GM15510 (cell line): ENCODE results near the gene RTN4IP1.

Experiments
- POLR2A ChIP-seq: IDR thresholded peaks from 3 replicates; pipeline ENCODE4 v1.6.1; 2011; ENCODE audit warnings: borderline replicate concordance; ENCODE audit not compliant: insufficient read length; ENCODE audit errors: extremely low read depth

RTN4IP1 gene

DNA sequence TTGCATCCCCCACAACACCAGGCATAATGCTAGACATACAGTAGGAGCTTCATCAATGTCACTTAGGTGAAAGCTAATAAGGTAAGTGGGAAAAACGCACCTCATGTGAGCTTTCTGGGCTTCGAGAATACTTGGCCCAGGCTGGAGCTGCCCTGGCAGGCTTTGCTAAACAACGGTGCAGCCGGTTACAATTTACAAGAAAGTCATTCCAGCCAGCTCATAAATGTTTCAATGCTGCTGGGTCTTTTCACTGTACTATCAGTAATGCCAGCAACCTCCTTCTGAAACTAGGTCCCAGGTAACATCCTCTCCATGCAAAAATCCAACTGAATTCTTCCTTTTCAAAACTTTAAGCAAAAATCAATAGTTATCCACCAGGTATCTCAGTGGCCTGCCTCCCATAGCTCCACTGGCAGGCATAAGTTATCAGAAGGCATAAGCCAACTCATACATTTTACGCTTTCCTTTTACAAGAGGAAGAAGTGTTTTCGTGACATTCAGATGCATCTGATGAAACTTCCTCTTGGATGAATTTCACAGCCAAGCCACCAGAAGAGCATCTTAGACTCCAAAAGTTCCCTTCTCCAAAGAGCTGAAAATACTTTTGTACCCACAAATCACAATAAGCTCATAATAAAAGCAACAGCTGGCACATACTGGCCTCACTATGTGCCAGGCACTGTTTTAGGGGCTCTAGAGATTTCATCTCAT, 56.3 kb downstream of the RTN4IP1 start:
- no peak for TF ChIP-seq POLR2A

DNA sequence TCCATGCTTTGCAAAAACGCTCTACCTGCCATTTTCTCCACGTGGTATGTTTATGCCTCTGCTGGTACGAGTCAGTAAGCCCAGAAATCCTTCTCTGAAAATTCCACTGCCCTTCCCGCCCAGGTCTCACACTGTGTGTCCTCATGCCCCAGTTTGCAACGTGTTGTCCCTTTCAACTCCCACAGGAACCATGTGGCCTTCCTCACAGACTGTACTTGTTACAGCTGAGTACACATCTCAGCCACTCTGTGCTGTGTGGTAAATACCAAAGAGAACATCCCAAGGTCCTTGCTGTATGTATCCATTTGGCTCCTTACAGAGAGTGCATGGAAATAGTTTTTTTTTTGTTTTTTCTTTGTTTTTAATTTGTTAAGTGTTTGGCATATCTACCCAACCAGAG, 56.9 kb downstream of the RTN4IP1 start:
- no peak for TF ChIP-seq POLR2A

DNA sequence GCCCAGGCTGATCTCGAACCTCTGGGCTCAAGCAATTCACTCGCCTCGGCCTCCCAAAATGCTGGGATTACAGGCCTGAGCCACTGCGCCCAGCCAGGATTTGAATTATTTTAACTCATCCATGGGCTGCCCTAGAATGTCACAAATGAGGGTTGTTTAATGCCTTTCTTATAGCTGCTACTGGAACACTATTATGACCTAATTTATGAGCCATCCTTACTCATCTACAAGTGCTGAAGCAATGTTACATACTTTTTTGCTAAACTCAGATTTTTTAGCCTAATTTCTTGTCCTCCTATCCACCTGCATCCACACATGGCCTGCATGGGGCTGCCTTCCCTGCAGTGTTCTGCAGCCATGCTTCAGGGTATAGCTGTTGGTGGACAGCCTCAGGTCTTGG, 59.9 kb downstream of the RTN4IP1 start:
- TF ChIP-seq POLR2A = no peak

DNA sequence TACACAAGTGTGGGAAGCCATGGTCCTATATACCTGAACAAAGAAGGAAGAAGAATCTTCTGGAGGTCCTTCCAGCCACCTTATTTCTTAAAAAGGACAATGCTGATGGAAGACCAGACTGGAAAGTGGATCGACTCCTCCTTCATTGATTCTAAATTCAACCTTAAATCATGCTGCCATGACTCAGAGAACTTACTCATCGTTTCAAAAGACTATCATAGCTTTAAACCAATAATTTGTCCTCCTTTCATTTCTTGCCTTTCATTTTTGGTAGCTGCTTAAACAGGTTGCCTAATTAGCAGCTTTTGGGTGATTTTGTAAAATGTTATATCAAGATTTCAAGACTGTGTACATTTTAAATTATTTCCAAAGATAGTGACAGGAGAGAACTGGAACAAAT, 60.8 kb downstream of the RTN4IP1 start:
- TF ChIP-seq POLR2A = no peak

DNA sequence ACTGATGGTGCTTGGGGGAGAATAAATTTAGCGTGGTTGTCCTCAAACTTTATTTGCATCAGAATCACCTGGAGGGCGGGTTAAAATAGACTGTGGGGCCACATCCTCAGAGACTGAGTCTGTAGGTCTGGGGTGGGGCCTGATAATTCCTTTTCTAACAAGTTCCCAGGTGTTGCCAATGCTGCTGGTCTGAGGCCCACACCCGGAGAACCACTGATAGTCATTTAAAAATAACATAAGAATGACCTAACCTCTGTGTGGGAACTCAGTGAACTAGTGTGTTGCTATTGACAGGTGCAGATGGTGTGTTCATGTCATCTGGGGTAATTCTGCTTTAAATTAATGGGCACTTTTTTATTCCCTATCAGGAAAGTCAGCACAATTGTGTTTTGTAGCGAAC, 64.8 kb downstream of the RTN4IP1 start:
- no peak for TF ChIP-seq POLR2A

DNA sequence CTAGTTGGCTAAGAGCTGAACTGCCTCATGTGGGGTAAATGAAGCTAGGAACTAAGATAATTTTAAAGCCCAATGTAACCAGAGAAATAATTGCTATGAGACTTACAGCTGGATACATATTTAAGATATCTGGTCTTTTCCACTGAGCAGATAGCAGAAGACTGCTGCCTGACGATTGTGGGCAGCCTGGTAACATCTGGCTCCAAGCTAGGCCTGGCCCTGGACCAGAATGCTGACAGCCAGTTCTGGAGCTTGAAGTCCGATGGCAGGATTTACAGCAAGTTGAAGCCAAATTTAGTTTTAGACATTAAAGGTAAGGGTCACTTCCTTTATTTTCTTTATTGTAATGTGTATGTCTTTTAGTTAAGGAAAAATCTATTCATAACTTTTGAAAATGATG, 65.7 kb downstream of the RTN4IP1 start:
- TF ChIP-seq POLR2A = no peak

DNA sequence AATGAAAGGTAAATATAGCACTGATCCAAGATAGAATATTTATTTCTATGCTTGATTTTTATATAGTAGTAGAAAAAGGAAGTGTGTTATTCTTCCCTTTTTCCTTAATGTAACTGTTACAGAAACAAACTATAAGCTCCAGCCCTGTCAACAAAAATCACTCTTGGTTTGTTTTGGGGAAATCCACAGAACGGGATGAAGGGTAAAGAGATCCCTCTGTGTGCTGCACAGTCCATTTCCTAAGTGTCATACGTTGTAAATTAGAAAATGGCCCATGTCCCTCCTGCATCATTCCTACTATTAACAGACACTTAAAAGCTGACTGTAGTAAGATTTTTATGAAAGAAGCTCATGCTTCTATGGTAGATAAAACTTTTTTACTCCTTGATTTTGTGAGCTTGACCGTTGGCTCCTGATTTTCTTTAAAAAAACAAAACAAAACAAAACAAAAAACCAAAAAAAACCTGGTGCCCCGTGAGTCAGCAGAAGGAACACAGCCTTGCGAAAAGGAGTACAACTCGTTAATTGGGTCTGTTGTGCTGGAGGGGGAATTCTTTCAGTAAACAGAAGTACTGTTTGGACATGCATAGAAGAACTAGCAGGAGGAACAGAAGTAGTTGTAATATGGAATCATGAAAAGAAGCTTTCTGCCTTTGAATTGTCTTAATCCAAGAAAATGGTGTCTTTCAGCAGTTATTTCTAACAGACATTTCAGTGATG, 67.5 kb downstream of the RTN4IP1 start:
- TF ChIP-seq POLR2A = no peak

DNA sequence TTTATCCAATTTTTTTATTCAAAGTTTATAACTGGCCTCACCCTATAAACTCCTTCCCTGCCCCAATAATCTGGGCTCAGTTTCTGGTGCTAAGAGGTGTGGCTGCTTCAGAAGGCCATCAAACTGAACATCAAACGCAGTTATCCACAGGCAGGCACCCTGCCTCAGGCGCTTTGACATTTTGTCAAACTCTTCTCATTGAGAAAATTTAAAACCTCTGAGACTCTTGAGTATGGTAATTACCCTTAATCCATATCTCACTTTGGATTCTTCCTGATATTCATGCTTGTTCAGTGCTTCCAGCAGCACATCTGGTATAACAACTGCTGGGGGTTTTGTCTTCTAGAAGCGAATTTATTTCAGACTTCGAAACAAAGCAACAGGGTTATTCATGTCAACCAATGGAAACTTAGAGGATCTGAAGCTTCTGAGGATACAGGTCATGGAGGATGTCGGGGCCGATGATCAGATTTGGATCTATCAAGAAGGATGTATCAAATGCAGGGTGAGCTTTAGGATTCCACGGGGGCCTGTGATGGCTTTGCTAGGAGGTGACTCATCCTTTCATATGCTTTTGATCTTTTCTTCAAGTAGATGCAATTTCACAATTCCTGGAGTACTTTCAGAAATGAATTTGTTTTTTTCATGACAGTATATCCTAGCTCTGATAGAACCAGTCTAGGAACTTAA, 68.2 kb downstream of the RTN4IP1 start:
- no peak for TF ChIP-seq POLR2A

DNA sequence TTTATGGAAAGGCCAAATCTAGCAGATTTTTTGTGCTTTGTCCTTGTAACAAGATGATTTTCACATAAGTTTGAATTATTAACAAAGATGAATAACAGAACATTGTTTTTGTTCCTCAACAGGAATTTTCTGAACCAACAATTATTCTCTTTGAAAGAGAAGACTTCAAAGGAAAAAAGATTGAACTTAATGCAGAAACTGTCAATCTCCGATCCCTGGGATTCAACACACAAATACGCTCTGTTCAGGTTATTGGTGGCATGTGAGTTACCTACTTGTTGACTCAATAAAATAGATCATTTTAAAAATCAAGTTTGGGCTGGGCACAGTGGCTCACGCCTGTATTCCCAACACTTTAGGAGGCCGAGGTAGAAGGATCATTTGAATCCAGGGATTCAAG, 70.9 kb downstream of the RTN4IP1 start:
- no peak for TF ChIP-seq POLR2A

DNA sequence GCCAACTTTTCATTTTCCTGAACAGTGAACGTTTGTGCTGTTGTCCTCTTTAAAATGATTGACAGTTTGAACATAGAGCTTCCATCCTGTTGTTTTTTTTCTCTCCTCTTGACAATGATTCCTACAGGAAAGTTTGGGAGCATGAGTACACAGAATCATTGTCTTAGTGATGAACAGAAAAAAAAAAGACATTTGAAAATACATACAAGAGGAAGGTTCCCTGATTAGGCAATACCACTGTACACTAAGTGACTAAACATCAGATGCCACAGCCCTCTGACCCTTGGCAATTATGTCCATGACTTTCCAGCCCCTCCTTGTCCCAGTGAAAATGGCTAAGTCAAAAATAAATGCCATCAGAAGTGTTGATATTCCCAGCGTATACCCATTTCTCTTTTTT, 71.5 kb downstream of the RTN4IP1 start:
- TF ChIP-seq POLR2A = no peak

DNA sequence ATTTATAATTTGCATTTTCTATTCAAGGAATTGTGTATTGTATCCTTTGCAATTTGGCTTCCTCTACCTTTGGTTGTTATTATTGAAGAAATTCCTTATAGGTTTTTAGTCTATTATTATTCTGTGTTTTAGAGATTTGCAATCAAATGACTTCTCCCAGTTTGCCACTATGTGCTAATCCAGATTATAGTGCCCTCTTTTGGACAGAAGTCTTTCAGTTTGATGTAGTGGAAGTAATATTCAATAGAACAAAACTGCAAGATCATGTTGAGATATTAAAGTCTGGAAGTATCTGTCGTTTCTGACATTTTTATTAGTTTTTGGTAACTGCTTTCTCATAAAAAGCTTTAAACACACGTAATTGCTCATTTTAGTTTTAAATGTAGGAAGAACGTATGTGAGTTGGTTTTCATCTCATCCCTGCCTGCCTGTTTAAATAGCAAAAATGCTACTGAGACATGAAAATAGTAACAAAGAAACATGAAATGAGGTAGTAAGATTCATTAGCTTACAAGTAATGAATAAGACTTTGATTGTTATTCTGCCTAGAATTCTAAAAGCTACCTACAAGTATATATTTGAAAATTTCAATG, 72.8 kb downstream of the RTN4IP1 start:
- TF ChIP-seq POLR2A = no peak

DNA sequence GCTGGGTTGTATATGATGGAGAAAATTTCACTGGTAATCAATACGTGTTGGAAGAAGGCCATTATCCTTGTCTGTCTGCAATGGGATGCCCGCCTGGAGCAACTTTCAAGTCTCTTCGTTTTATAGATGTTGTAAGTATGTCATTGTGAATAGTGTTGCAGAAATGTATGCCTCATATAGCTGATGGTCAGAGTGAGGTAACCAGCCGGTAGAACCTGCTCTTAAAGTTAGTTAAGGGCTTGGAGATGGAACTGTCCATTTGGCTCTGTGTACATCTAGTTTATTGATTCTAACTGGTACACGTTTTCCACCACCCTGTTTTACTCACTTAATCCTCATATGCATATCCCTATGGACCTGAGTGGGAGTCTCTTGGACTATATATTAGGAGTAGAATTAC, 73.5 kb downstream of the RTN4IP1 start:
- no peak for TF ChIP-seq POLR2A

DNA sequence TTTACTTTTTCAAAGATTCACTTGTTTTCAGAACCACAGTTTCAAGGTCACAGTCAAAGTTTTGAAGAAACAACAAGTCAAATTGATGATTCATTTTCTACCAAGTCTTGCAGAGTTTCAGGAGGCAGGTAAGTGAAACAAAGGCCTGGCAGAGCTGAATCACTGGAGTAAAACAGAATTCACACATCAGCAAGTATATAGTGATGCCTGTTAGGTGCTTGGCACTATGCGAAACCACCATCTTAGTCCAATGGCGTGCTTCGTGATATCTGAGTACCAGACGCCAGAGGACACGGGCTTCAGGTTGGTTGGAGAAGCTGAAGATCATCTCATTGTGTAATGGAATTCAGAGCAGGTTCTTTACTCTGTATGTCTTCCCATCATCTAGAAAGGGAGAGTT, 75.9 kb downstream of the RTN4IP1 start:
- TF ChIP-seq POLR2A = no peak

DNA sequence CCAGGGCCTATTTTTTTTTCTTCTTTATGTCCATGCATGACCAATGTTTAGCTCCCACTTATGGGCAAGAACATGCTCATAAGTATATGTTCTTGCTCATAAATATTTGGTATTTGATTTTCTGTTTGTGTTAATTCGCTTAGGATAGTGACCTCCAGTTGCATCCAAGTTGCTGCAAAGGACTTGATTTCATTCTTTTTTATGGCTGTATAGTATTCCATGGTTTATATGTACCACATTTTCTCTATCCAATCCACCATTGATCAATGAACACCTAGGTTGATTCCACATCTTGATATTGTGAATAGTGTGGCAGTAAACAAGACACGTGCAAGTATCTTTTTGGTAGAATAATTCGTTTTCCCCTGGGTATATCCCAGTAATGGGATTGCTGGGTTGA, 78.1 kb downstream of the RTN4IP1 start:
- no peak for TF ChIP-seq POLR2A

DNA sequence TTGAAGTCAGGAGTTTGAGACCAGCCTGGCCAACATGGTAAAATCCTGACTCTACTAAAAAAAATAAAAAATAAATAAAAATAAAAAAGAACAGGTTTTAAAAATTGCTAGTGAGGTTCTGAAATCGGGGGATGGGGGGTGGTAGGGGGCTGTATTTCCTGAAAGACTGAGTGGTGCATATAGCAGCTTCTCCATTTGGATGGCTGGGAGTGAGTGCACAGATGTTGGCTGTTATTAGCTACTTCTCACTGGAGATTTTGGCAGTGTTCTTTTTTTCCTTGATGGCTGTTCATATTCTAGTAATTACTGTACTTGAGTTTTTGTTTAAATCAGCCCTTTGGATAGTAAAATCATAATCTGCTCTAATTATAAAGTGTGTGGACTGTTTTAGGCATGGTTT, 79.8 kb downstream of the RTN4IP1 start:
- TF ChIP-seq POLR2A = no peak
